Skeletal muscle satellite cell (primary cell): ENCODE data around the gene ARHGEF1.

Experiments
- H3K27me3 ChIP-seq: 2 replicates; pipeline ENCODE4 v1.7.0; 2013; ENCODE audit warnings: low read length; ENCODE audit not compliant: control insufficient read depth, insufficient read depth
- H3K36me3 ChIP-seq: 2 replicates; pipeline ENCODE4 v1.7.0; 2013; ENCODE audit warnings: mild to moderate bottlenecking, control low read depth, low read length; ENCODE audit not compliant: insufficient read depth
- H3K4me1 ChIP-seq: 2 replicates; pipeline ENCODE4 v1.7.0; 2013; ENCODE audit warnings: low read length; ENCODE audit not compliant: control insufficient read depth, insufficient read depth
- H3K4me2 ChIP-seq: 2 replicates; pipeline ENCODE4 v1.7.0; 2013; ENCODE audit warnings: mild to moderate bottlenecking, low read length
- H3K4me3 ChIP-seq: 2 replicates; pipeline ENCODE4 v1.7.0; 2013; ENCODE audit warnings: low read length
- H3K9ac ChIP-seq: 2 replicates; pipeline ENCODE4 v1.7.0; 2013; ENCODE audit warnings: mild to moderate bottlenecking, low read depth, low read length, moderate library complexity
- H3K9me3 ChIP-seq: replicated peaks from 2 replicates; pipeline ENCODE4 v1.7.0; 2013; ENCODE audit warnings: mild to moderate bottlenecking, control low read depth, low read length

ARHGEF1 gene

GRCh38 chr19:41927497-41928192 lies 44.7 kb downstream of the ARHGEF1 start:
- Histone ChIP-seq H3K4me1 (peaks cover 9% of the 10 kb centered on the region), H3K9me3 (no peaks in the 10 kb centered on the region), H3K4me3 (peak overlapping the region; percentile 65), H3K36me3 (no peaks in the 10 kb centered on the region), H3K27me3 (peaks cover 80% of the 10 kb centered on the region), H3K4me2 (peak overlapping the region; percentile 89), H3K9ac (no peak overlapping the region)

GRCh38 chr19:41928221-41928683 lies 45.3 kb downstream of the ARHGEF1 start, which contains the start of gene ERFL:
ERFL (minus strand) TSS chr19:41928449; CDS start chr19:41912919, 15,530 bp downstream.
- Histone ChIP-seq H3K9me3 (no peaks in the 10 kb centered on the region), H3K4me1 (peaks cover 12% of the 10 kb centered on the region), H3K4me3 (peak within 1 kb of the TSS; percentile 65), H3K27me3 (peaks cover 80% of the 10 kb centered on the region), H3K36me3 (no peaks in the 10 kb centered on the region), H3K9ac (no peak within 1 kb of the TSS), H3K4me2 (peak within 1 kb of the TSS; percentile 89)

DNA sequence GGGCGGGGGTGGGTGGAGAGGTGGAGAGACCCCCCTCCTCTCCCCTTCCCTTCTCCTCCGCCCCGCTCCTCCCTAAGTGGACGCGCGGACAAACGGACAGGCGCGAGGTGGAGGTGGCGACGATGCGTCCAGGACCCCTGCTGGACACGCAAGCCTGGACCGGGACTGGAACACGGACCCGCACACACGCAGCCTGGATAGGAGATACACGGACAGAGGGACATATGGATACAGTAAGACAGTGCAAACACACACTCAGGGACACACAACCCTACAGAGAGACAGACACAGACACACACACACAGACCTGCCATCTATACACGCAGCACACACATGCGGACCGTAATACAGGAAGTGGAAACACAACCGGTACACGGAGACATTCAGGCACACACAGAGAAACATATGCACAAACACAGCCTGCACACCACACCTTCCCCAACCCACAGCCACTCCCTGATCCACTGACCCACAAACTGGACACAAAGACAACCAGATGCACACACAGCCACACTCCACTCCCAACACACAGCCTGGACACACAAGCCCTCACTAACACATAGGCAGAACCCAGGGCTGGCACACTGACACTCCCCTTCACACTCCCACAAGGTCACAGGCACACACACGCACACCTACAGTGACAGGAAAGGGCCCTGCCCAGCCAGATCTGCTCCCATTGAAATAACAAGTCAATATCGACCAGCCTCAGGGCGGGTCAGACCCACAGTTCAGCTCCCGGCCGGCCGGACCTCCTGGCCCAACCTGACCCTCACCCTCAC lies 46.0 kb downstream of the ARHGEF1 start:
- no peak overlapping the region for H3K9ac ChIP-seq
- H3K4me1 ChIP-seq = peaks cover 12% of the 10 kb centered on the region
- H3K9me3 ChIP-seq = no peaks in the 10 kb centered on the region
- peak overlapping the region; percentile 89 for H3K4me2 ChIP-seq
- H3K36me3 ChIP-seq = no peaks in the 10 kb centered on the region
- peaks cover 84% of the 10 kb centered on the region for H3K27me3 ChIP-seq
- peak overlapping the region; percentile 25 for H3K4me3 ChIP-seq

- Histone ChIP-seq H3K9me3 (no peaks in the 10 kb centered on the region), H3K36me3 (no peaks in the 10 kb centered on the region), H3K4me2 (no peak overlapping the region), H3K4me1 (peaks cover 12% of the 10 kb centered on the region), H3K27me3 (peaks cover 82% of the 10 kb centered on the region), H3K9ac (no peak overlapping the region), H3K4me3 (no peak overlapping the region)
These were observed 46.6 kb downstream of the ARHGEF1 start for GRCh38 chr19:41929536-41930071.

DNA sequence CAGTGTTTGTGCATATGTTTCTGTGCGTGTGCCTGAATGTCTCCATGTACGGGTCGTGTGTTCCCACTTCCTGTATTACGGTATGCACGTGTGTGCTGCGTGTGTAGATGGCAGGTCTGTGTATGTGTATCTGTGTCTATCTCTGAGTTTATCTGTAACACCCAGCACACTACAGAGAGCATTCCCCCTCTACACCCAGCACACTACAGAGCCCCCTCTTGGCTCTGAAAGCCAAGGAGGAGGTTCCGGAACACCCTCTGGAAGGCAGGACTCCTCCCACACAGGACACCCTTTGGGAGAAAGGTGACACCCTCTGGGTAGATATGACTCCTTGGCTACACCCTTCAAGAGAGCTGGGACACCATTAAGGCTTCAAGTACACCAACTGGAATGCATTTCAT lies 47.3 kb downstream of the ARHGEF1 start:
- Histone ChIP-seq H3K36me3 (no peaks in the 10 kb centered on the region), H3K4me3 (no peak overlapping the region), H3K4me2 (no peak overlapping the region), H3K9ac (no peak overlapping the region), H3K9me3 (no peaks in the 10 kb centered on the region), H3K27me3 (peaks cover 80% of the 10 kb centered on the region), H3K4me1 (peaks cover 16% of the 10 kb centered on the region)

- Histone ChIP-seq H3K9ac (no peak overlapping the region), H3K4me2 (no peak overlapping the region), H3K27me3 (peaks cover 79% of the 10 kb centered on the region), H3K4me3 (no peak overlapping the region), H3K9me3 (no peaks in the 10 kb centered on the region), H3K4me1 (peaks cover 22% of the 10 kb centered on the region), H3K36me3 (no peaks in the 10 kb centered on the region)
These were observed 48.1 kb downstream of the ARHGEF1 start for GRCh38 chr19:41930926-41931592.

GRCh38 chr19:41932259-41932719 lies 49.3 kb downstream of the ARHGEF1 start:
- Histone ChIP-seq H3K4me2 (no peak overlapping the region), H3K9me3 (no peaks in the 10 kb centered on the region), H3K36me3 (no peaks in the 10 kb centered on the region), H3K4me1 (peaks cover 31% of the 10 kb centered on the region), H3K9ac (no peak overlapping the region), H3K27me3 (peaks cover 68% of the 10 kb centered on the region), H3K4me3 (no peak overlapping the region)

DNA sequence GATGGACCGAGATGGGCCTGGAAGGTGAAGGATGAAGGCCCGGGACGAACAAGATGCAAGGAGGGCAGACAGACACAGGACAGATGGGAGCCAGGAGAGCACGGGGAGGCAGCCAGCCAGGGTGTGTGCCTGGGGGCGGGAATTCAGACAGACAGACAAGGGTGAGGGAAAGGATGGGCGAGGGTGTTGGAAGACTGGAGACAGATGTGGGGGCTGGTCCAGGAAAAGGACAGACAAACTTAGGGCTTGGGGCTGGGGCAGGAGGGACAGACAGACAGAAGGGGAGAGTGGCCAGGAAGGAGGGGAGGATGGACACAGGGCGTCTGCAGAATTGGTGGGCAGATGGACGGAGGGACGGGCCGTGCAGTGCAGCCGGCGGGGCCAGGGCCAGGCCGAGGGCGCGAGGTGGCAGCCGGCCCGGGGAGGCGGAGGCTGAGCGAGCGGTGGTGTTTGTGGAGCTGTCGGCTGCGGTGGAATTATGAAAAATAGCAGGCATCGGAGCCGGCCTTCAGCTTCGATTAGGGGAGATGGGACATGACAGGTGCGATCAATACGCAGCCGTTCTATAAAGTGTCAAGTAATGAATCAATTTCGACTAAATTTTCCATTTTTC lies 49.8 kb downstream of the ARHGEF1 start:
- H3K27me3 ChIP-seq = peaks cover 65% of the 10 kb centered on the region
- H3K9me3 ChIP-seq = no peaks in the 10 kb centered on the region
- peak overlapping the region; percentile 10 for H3K4me2 ChIP-seq
- H3K36me3 ChIP-seq = no peaks in the 10 kb centered on the region
- H3K9ac ChIP-seq = no peak overlapping the region
- H3K4me1 ChIP-seq = peaks cover 31% of the 10 kb centered on the region
- no peak overlapping the region for H3K4me3 ChIP-seq

GRCh38 chr19:41933693-41934426 lies 50.9 kb downstream of the ARHGEF1 start:
- H3K4me1 ChIP-seq = peaks cover 26% of the 10 kb centered on the region

GRCh38 chr19:41934849-41935374 lies 51.9 kb downstream of the ARHGEF1 start:
- H3K4me1 ChIP-seq = peaks cover 24% of the 10 kb centered on the region
- H3K27me3 ChIP-seq = peaks cover 52% of the 10 kb centered on the region
- no peak overlapping the region for H3K4me3 ChIP-seq
- no peaks in the 10 kb centered on the region for H3K9me3 ChIP-seq
- H3K36me3 ChIP-seq = no peaks in the 10 kb centered on the region
- H3K9ac ChIP-seq = no peak overlapping the region
- H3K4me2 ChIP-seq = no peak overlapping the region

More at GRCh38 chr19:41933693-41934426, 50.9 kb downstream of the ARHGEF1 start:
- Histone ChIP-seq H3K27me3 (peaks cover 62% of the 10 kb centered on the region), H3K36me3 (no peaks in the 10 kb centered on the region), H3K4me2 (no peak overlapping the region), H3K9me3 (no peaks in the 10 kb centered on the region), H3K4me3 (no peak overlapping the region), H3K9ac (no peak overlapping the region)
